ENCODE results near the gene STX16.

- TF ChIP-seq POLR2A (IDR thresholded peaks at IDR 0.05) (no peak), CTCF (IDR thresholded peaks at IDR 0.05) (no peak), EP300 (IDR thresholded peaks at IDR 0.05) (no peak), POLR2AphosphoS5 (IDR thresholded peaks at IDR 0.05) (no peak)
Observed at GRCh38 chr20:58659841-58660240, 8.8 kb downstream of the STX16 start.

All from gastroesophageal sphincter (tissue), 3 donors.